Dermis microvascular lymphatic vessel endothelial cell (primary cell): ENCODE data around the gene PTPRE. TPM values are rescaled to one million over a fixed set of nuclear protein-coding genes. Genes with fewer than 3 reads are reported as not detected.

Experiments used
- DNase-seq, 2 donors: peaks; one replicate each; pipeline versions ENCODE4 v3.0.0 to v3.0.0-alpha.2; 2010; ENCODE audit warnings: low read depth in 2 of 2
- total RNA-seq: library from RNA; depleted of rRNA; stranded (reverse); fragments of >200 nt; gene quantifications from 2 replicates; pipeline ENCODE4 v1.2.1, GENCODE V29; 2014

Gene PTPRE
- total RNA-seq, 1 donor from 2014 or later, result 117 TPM

DNA sequence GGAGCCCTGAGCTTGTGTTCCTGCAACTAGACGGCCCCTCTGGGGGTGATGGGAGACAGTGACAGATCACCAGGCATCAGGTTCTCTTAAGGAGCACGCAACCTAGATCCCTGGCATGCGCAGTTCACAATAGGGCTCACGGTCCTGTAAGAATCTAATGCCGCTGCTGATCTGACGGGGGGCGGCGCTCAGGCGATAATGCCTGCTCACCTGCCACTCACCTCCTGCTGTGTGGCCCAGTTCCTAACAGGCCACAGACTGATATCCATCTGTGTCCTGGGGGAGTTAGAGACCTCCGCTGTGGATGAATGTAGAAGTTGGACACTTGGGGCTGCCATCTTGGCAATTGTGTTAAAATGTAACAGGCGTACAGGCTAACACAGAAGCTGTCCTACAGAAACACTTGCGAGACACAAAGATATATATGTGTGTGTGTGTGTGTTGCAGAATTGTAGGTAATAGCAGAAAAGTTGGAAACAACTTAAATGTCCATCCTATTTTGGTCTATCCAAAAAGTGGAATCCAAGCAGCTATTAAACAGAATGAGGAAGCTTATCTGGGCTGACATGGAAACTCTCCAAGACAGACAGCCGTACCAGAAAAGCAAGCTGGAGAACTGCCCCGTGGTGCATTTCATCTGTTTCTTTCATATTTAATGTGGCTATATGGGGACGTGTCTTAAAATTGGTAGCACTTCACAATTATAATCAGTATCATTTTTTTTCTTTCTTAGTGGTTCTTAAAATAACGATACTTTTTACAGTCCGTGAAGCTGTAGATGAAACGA lies 136.5 kb downstream of the PTPRE start:
- no peak for DNase-seq

DNA sequence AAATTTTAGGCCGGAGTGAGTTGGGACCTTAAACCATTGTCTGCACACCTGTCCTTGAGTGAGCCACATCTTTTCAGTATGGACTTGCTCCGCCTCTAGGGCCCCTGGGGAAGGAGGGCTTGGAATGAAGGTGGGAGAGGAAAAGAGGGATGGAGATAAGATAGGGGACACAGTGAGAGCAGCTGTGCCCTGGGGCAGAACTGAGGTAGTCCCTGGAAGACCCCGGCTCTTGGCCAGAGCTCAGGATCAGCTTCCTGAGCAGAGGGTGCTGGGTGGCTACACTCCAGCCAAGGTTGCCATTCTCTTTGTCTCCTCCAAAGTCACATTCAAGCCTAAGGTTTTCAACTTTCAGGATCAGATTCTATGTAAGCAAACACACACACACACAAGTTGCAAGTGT lies 137.3 kb downstream of the PTPRE start:
- no peak for DNase-seq

DNA sequence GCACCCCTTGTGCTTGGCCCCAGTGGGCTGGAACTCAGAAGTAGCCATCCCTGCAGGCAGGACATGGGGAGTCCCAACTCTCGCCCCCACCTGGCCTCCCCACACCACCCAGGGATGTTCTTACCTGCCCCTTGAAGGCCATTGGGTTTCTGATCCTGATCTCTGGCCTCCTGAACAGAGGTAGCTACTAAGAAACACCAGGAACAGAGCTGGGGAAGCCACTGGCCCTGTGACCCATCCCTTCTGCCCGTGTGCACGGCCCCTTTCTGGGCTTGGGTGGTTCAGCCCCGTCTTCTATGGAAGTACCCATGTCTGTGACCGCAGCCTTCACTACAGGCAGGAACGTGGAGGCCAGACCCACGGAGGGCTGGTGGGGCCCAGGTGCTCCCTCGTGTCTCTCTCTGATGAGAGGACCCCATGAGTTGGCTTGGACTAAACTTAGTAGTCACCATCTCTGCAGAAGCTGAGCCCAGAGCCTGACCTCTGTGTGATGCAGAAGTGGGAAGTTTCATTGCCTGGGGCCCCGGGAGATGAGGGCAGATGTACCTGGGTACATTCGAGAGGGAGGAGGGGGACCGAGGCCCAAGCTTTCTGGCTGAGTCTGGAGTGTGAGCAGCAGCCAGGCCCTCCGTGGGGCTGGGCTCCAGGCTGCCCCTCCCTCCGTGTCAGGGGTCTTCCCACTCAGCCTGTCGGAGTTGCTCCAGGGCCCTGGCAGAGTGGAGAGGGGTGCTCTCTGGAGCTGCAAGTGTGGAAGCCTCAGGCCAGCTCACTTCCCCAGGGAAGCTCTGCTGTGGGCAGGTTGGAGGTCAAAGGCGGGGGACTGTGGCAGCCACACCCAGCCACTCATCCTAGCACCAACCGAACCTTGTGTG lies 138.3 kb downstream of the PTPRE start:
- no peak for DNase-seq

DNA sequence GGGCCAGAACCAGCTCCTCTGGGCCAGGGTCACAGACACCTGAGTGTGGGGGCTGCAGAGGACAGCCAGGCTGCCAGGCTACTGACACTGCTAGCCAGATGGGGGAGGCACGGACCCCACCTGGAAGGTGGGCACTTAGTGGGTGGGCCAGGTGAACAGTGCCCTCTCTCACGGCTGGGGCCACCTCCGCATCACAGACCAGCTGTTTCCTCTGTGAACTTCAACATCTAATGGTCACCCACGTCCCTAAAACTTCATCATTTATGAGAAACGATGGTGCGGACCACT lies 138.9 kb downstream of the PTPRE start:
- no peak for DNase-seq

DNA sequence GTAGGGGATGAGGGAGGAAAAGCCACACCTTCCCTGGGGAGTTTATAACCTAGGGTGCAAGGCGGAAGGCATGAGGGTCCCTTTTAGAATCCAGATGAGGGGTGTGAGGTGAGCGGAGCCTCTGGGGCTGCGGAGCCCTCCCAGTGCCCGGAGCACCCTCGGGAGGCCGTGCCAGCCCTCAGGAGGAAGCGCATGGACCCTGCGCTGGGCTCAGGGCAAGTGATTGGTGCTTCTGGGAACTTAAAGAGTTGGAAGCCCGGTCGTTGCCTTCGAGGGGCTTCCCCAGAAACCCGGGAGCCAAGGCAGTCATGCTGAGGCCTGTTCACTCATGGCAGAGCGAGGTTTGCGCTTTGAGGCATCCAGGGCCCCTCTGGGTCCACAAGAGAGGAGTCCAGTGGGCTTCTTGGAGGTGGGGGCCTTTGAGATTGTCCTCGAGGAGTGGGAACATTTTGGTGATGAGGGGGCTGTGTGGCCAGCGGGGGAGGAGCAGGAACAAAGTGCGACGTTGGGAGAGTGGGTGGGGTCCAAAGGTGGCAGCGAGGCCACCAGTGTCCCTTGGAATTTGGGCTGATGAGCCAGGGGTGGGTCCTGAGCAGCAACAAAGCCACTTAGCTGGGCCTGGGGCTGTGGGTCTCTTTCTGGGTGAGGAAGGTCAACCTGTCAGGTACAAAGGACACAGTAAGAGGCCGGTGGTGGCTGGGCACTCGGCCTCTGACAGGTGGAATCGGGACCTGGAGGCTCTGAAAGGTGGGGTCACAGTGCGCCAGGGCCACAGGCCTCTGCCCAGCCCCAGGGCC lies 139.5 kb downstream of the PTPRE start:
- no peak for DNase-seq

DNA sequence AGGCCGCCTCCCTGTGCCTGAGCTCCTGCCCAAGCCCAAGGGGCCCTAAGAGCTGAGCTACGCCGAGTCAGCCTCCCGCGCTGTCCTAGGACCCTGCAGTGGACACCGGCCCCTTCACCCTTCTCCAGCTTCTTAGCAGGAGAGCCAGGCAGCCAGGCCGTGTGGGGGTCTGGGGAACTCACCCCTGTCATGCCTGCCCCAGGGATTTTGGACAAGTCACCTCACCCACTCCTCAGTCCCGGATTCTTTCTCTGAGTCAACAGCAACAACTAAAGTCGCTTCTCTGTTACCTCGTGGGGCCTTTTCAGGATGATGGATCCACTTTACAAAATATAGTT lies 140.0 kb downstream of the PTPRE start:
- DNase-seq, result no peak

DNA sequence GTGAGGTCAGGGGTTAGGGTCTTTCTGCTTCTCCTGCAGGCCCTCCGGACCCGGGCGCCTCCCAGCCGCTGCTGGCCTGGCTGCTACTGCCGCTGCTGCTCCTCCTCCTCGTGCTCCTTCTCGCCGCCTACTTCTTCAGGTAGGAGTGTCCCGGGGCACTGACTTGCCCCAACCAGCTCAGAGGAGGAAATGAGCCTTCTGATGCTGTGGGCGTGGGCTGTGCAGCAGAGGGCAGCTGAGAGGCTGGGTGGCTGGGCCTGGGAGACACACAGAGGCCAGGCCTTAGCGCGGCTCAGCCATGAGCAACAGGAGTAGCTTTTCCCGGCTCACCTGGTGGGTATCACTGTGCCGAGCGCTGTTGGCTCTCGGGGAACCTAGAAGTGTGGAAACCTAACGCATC lies 140.4 kb downstream of the PTPRE start:
- DNase-seq, result peak in 1 of 2 donors; percentile 85

DNA sequence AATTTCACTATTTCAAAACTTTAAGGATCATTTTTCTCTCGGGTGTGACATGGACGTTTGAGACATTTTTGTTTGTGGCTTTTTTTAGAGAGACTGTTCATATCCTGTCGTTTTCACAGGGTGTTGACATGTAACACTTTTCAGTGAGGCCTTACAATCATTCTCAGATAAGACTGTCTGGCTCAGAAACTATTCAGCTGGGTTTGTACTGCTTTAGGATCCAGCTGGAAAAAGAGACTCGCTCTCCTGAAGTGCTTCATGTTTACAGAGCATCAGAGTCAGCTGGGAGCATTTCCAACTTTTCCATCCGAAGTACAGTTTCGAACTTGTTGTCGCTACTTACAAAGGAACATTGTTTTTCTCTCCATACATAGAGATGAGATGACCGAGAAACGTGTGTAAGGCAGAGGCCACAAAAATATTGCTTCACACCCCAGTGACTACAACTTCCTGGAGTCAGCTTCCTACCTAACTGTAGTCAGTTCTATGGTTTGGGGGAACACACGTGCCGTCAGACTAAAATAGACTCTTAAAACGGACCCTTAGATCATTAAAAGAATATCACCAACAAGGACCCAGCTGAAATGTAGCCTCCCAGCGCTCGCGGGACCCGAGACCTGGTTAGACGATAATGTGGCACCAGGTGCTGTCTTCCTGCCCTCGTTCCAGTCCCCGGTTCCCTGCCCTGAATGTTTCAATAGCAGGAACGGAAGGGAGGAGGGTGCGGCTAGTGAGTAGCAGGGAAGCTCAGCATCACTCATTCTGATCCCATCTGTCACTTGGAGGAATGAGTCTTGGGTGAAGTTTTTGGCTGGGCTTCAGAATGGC lies 141.3 kb downstream of the PTPRE start:
- peak; percentile 90 to 96 for DNase-seq

DNA sequence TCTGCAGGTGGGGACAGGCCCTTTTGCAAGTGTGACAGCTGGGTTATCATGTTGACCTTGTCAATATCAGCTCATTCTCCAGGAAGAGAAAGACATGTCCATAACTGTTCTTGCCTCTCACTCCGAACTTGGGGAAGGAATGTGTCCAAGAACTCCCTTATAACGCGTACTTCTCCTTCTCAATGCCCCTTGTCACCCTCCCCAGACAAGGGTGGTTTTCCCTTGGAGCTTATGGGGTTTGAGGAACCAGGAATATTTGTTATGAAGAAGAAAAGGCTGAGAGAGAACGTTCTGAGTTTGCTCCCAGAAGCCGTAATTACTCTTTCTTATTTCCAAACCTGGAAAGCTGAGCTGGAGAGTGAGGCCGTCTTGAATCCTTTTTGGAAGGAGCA lies 141.9 kb downstream of the PTPRE start:
- no peak for DNase-seq

DNA sequence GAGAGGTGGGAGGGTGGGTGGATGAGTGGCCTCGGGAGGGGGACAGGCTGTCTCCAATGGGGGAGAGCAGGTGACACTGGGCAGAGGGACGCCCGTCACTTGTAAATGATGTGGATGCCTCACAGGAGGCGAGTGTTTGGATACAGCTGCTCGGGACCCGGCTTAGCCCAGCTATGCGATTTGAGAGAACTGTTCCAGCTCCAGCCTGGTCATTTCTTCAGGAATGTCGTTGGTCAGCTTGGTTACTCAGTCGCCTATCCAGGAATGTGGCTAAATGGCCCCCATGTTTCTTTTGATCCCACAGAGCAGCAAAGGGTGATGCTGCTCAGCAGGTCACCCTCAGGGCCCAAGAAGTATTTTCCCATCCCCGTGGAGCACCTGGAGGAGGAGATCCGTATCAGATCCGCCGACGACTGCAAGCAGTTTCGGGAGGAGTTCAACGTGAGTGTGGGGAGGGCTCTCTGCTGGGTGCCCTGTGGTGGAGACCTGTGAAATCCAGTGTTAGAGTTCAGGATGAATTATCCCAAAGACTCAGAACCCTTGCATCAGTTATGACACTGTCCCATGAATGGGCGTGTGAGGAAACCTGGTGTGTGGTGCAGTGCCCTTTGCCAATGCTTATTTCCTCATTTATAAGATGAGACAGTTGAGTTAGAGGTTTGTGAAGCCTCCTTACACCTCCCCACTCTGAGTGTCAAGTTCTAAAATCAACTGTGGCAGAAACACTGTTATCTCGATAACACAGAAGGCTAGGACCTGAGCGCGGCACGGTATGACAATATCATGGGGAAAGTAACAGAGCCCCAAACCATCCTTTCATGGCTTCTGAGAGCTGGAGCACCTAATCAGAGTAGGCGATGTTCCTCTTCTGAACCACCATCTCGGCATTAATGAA lies 142.6 kb downstream of the PTPRE start:
- no peak for DNase-seq

DNA sequence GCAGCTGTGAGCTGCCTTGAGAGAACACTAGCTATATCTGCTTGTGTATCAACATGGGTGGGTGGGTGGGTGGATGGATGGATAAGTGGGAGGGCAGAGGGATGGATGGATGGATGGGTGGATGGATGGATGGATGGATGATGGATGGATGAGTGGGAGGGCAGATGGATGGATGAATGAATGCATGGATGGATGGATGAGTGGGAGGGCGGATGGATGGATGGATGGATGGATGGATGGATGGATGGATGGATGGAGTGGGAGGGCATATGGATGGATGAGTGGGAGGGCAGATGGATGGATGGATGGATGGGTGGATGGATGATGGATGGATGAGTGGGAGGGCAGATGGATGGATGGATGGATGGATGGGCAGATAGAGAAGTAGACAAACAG lies 143.2 kb downstream of the PTPRE start:
- DNase-seq, result no peak

DNA sequence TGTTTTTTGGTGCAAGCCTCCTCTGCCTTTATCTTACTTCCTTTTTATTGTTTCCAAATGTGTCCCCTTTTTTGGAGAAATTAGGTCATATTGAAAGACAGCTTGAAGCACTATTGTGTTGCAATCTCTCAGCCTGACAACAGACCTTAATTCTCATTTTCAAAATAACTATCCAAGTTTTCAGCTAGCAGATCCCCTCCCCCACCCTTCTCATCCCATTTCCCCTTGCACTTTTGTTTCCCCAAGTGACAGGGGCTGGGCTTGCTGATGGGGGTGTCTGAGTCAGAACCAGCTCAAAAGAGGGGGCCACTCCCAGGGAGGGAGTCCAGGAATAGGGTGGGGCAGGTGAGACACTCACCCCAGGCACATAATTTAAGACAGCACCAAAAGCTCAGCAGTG lies 144.0 kb downstream of the PTPRE start:
- DNase-seq, result no peak

DNA sequence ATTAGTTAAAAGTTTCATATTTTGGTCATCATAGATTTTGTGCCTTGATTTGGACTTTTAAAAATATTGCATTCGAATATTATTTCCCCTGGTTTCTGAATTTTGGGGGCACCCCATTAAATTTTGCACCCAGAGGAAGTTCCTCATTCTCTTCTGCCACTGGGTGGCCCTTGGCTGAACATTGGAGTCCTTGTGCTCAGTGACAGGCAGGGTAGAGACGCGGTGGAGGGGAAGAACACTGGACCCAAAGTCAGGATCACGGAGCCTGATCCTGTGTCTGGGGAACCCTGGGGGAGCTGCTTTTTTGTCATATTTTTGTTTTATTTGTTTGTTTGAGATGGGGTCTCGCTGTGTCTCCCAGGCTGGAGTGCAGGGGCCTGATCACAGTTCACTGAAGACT lies 144.6 kb downstream of the PTPRE start:
- no peak for DNase-seq

DNA sequence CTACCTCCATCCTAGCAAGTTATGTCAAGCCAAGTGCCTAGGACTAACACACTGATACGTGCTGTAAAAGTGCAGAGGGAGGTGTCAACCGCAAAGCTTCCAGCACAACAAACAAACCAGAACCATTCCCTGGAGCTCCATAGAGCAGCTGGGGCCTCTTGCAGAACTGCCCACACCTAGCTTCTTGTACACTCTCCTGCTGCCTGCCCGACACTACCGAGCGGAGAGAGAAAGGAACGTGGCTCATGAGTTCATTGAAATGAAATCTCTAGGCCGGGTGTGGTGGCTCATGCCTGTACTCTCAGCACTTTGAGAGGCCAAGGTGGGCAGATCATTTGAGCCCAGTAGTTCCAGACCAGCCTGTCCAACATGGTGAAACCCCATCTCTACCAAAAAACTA lies 145.8 kb downstream of the PTPRE start:
- no peak for DNase-seq

DNA sequence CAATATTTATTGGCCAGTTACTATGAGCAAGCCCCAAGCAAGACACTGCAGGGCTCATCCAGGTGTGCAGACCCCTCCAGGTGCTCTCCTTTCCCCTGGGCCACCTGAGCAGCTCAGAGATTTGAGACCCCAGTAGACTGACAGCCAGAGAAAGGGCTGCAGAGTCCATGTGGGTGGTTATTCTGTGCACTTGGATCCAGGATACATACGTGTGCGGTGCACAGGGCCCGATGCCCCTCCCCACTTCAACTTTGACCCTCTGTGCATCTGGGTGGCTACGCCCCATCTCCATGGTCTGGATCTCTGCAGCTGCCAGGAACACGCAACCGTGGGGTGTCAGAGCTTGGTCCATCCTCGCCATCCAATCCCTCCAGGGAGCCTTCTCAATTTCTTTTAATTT lies 146.5 kb downstream of the PTPRE start:
- DNase-seq, result no peak

DNA sequence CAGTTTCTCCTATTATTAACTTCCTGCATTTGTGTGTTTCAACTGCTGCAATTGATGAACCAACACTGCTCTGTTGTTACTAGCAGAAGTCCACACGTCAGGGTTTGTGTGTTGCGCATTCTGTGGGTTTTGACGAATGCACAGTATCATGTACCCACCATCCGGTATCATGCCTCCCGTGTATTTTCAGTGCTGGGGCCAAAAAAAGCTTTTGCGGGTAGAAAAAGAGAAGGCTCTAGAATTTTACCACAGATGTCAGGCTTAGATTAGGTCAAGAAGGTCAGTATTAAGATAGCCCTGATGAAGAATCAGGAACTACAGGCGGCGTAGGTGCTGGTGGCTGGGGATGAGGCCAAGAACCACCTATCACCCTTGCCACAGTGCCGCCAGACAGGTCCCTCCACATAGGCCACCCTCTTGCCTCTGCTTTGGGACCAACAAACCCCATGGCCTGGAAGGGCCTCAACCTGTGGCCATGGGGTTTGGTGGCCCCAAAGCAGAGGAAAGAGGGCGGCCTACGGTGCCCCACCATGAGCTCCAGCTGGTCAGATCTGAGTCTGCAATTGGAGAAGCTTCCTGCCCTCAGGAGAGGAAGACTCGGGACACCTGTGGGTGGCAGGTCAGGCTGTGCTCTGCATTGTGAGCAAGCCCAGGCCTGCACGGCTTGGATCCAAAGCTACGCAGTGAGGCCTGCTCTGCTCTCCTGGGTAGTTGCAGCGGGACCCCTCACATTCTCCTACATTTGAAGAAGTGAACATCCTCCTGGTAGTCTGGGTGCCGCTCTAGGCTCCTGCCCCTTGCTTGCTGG lies 147.5 kb downstream of the PTPRE start:
- DNase-seq, result no peak

DNA sequence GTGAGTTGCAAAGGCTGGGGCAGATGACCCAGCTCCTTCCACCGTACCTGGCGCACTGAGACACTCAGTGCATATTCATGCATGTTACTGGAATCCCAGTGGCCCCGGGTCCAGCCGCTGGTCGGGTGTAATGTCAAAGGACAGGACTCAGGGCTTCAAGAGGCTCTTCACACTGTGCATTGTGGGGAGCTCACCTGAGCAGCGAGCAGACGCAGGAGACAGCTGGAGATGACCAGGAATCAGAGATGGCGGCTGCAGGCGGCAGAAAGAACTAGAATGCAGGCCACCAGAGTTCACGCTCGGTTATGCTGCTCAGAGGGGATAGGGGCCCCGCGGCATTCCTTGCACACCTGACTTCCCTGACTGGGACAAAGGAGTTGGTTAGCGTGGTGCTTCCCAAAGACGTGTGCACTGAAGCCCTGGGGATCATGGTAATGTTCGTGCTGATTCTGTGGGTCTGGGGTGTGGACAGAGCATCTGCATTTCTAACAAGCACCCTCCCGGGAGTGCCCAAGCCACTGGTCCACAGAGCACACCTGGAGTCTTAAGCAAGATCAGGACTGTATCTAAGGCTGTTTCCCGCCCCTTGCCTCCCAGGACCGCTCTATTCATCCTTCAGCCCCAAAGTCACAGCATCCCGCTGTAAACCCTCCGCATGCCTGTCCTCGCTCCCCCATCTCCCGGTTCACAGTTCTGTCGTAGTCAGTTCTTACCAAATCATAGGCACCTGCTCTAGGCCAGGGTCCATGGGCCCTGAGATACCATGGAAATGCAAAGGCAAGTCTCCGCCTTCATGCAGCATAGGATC lies 148.4 kb downstream of the PTPRE start:
- DNase-seq, result no peak

DNA sequence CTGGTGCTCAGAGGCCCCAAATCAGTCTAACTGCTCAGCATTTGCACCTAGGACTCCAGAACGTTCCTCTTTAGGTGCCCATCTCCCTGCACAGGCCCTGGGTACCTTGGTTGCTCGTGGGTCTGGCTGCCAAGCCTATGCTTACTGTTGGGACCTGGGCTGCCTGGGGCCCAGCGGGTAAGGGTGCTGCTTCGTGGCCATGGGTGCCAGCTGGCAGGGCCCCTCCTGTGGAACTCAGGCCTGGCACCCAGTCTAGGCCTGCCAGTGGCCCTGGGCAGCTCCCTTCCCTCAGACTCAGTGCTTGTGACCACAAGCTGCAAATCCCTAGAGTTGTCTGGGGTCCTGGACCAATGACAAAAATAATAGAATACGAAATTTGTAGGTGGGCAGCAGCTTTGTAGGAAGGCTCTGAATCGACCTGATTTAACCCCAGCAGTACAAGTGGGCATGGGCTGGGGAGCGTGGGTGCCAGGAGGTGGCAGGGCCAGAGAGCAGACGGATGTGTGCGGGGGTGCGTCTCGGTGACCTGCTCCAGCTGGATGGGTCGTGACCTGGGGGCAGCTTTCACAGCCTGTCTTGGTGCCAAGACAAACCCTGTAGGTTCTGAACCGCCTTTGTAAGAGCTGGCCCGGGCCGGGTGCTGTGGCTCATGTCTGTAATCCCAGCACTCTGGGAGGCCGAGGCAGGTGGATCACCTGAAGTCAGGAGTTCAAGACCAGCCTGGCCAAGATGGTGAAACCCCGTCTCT lies 149.6 kb downstream of the PTPRE start:
- no peak for DNase-seq
